22Rv1 (cell line): ENCODE measurements around the gene ELF4.

ENCODE experiments used
- H3K27ac ChIP-seq: fragments of 450-650 bp; 2 replicates; pipeline ENCODE4 v1.5.1; 2017
- CTCF ChIP-seq: fragments of 450-650 bp; IDR thresholded peaks from 2 replicates; pipeline ENCODE4 v1.5.1; 2017; ENCODE audit warnings: mild to moderate bottlenecking
- ZFX ChIP-seq: fragments of 450-650 bp; IDR thresholded peaks from 2 replicates; pipeline ENCODE4 v1.6.1; 2017; ENCODE audit warnings: antibody characterized with exemption, borderline replicate concordance

The ELF4 gene

DNA sequence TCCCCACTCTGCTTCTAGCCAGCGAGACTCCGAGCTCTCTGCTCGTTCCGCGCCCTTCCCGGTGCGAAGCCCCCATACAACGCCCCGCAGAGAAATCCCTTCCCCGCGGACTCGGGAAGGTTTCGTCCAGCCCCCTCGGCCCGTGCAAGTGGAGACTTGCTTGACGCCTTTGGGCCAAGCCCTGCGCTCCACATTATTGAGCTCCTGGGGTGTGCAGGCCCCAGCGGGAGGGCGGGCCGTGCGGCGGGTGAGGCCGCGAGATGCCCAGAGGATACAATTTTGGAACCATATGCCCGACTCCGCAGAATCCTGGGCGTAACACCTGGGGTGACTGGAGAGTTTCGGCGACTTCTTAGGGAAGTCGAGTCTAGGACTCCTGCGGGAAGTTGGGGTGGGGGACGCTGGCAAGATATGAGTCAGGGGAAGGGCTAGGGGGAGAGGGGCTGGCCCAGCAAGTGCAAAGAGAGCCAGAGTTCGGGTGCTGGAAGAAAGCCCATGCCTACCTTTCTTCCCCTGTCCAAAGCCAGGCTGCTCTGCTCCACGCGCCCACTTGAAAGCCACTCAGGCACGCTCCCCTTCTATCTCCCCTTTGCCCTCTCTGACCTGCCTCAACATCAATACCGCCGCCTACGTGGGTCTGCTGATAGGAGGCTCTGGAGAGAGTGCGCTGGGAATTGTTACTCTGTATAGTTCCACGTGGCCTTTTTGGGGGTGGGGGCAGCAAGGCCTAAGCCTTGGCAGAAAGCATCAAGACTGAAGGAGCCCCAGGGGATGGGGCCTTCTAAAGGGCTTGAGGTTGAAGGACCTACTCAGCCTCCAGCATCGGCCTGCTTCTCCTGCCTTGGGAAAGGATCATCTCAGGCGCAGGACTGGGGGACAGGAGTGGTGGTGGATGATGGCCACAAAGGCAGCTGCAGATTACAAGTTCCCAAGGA, 1.2 kb upstream of the ELF4 start:
- peak overlapping the region; percentile 83 for H3K27ac ChIP-seq
- no peak for TF ChIP-seq CTCF

GRCh38 chrX:130109429-130110378, 593 bp downstream of the ELF4 start:
- peak overlapping the region; percentile 83 for H3K27ac ChIP-seq
- TF ChIP-seq CTCF (no peak), ZFX (no peak)

DNA sequence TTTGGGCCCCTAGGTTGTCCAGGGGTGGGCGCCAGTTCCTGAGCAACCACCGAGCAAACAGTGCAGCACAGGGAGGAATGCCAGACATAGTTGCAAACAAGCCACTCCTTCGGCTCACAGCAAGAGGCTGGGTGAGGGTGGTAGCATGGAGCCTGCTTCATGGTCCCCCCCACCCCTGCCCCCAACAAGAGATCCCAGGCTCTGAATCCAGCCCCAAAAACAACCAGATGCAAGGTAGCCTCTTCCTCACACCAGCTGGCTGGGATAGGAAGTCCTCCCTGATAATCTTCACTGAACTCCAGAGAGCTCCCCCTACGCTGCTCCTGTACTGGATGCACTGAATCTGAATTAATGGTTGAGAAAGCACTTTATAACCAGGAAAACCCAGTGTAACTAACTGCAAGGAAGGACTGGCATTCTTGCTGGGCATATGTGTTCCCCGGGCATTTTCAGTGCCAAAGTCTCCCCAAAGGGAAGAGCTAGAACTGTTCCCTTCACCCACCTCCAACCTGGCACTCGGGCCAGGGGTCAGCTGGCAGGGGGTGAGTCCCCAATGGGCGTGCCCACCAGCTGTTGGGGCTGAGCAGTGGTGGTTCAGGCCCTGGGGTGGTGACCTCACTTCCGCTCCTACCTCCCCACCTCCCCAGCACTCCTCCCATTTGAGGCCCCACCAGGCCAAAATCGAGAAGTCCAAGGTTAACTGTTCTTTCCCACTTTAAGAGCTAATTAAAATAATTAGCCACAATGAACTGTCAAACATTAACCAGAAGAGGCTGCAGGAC, 1.5 kb downstream of the ELF4 start:
- no peak for TF ChIP-seq CTCF
- no peak for TF ChIP-seq ZFX
- peak overlapping the region; percentile 83 for H3K27ac ChIP-seq

DNA sequence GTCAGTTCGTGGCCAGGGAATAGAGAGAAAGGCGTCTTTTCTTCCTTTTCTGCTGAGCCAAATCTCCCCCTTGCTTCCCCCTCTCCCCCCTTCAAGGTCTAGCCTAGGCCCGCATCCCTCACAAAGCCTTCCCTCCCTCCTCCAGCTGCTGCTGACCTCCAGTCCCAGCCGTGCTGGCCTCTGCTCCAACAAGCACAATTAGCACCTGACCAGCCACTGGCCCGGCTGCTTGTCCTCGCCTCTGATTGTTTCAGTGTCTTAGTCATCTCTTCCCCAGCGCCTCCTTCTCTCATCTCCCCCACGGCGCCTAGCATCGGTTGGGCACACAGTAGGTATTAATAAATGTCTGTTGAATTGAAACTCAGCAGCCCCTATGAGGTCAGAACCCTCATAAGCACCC, 4.2 kb downstream of the ELF4 start:
- TF ChIP-seq CTCF (no peak), ZFX (no peak)
- H3K27ac ChIP-seq, result no peak overlapping the region

- TF ChIP-seq CTCF, result no peak
- TF ChIP-seq ZFX, result no peak
- H3K27ac ChIP-seq, result no peak overlapping the region
Measured at GRCh38 chrX:130105244-130105643, 5.1 kb downstream of the ELF4 start.

DNA sequence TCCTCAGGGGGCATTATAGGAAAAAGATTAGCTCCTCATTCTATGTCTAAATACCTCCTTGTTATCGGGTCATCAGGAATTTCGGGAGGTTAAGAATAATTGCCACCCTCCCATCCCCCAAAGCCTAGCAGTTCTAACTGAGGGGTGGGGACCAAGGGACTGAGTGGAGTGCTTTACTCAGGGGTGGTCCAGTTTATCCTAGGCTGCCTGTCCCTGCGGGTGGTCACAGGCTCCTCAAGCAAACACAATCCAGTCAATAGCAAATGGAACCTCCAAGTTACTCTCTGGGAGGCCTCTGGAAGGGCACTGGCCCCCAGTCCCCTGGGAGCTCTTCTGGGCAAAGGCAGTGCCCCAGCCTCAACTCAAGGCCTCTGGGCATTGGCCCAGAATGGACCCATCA, 6.7 kb downstream of the ELF4 start:
- TF ChIP-seq ZFX (no peak), CTCF (no peak)
- no peak overlapping the region for H3K27ac ChIP-seq
